Spinal cord (tissue), 10 donors: ENCODE data around the gene CTSH. TPM values are rescaled to one million over a fixed set of nuclear protein-coding genes. Genes with fewer than 3 reads are reported as not detected.
A peak's percentile ranks its signal among the peaks of the same experiment; 100 is the strongest.

Experiments
- DNase-seq, 6 donors: peaks; one replicate each; pipeline versions ENCODE4 v3.0.0 to v3.0.0-alpha.2; 2013 to 2015; ENCODE audit warnings: low spot score in 6 of 6, low read depth in 4 of 6
- H3K27ac ChIP-seq: one replicate; pipeline ENCODE4 v1.5.1; 2013; ENCODE audit warnings: low read depth, low read length, control low read depth
- H3K27me3 ChIP-seq: one replicate; pipeline ENCODE4 v1.6.1; 2013; ENCODE audit warnings: low read length; ENCODE audit not compliant: control insufficient read depth, insufficient read depth
- H3K36me3 ChIP-seq: one replicate; pipeline ENCODE4 v1.6.1; 2013; ENCODE audit warnings: low read length; ENCODE audit not compliant: control insufficient read depth, insufficient read depth
- H3K4me1 ChIP-seq: one replicate; pipeline ENCODE4 v1.6.1; 2013; ENCODE audit warnings: low read length; ENCODE audit not compliant: control insufficient read depth, insufficient read depth
- H3K4me3 ChIP-seq: one replicate; pipeline ENCODE4 v1.5.1; 2013; ENCODE audit warnings: low read depth, low read length, control low read depth
- H3K9me3 ChIP-seq: one replicate; pipeline ENCODE4 v1.6.1; 2013; ENCODE audit warnings: low read length; ENCODE audit not compliant: control insufficient read depth, insufficient read depth
- WGBS: methylation state at CpG from one replicate; pipeline ENCODE4 v1.1.5; 2013; ENCODE audit warnings: missing lambda C conversion rate; ENCODE audit not compliant: insufficient coverage; 5-methylcytosine and 5-hydroxymethylcytosine counted together
- long read RNA-seq, 4 donors: transcript quantifications; one replicate each; lab custom pipeline, GENCODE V29; 2026
- polyA plus RNA-seq, 2 donors: library from polyadenylated mRNA; unstranded; fragments of 120-200 nt; gene quantifications; one replicate each; pipeline ENCODE4 v1.2.1, GENCODE V29; 2013; ENCODE audit not compliant: insufficient read length in 2 of 2
- total RNA-seq, 2 donors: library from RNA; depleted of rRNA in 1 of 2; stranded (reverse); fragments of 120-200 nt in 1 of 2; fragments of >200 nt in 1 of 2; gene quantifications; one replicate each; pipeline versions ENCODE4 v1.2.3 to v1.2.4, GENCODE V29; 2013 to 2014
- donor health status: healthy.

The CTSH gene, protein sequence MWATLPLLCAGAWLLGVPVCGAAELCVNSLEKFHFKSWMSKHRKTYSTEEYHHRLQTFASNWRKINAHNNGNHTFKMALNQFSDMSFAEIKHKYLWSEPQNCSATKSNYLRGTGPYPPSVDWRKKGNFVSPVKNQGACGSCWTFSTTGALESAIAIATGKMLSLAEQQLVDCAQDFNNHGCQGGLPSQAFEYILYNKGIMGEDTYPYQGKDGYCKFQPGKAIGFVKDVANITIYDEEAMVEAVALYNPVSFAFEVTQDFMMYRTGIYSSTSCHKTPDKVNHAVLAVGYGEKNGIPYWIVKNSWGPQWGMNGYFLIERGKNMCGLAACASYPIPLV
- total RNA-seq (10 to 100 TPM; 57.9 to 94.2 TPM), polyA plus RNA-seq (10 to 100 TPM; 33.6 to 39.9 TPM)
- long read RNA-seq, donor 1, transcript CTSH-201 (12 exons, 2,190 nt), result major isoform, 12 of 13 reads
- long read RNA-seq, donor 1, partial matches to known transcripts, result 0 of 13 reads
- long read RNA-seq, donor 1, other reads (novel, unspliced or antisense), result 0 of 13 reads
- long read RNA-seq, donor 2, partial matches to known transcripts, result 0 of 3 reads
- long read RNA-seq, donor 2, other reads (novel, unspliced or antisense), result 0 of 3 reads
- long read RNA-seq, donor 3, partial matches to known transcripts, result 0 of 3 reads
- long read RNA-seq, donor 3, other reads (novel, unspliced or antisense), result 0 of 3 reads
- long read RNA-seq, donor 4, transcript CTSH-201 (12 exons, 2,190 nt), result major isoform, 74 of 151 reads
- long read RNA-seq, donor 4, transcript CTSH-204 (3 exons, 2,138 nt), result minor isoform, 16 of 151 reads
- long read RNA-seq, donor 4, transcript CTSH-211 (5 exons, 556 nt), result minor isoform, 7 of 151 reads
- long read RNA-seq, donor 4, partial matches to known transcripts, result 19 of 151 reads
- long read RNA-seq, donor 4, other reads (novel, unspliced or antisense), result 35 of 151 reads

DNA sequence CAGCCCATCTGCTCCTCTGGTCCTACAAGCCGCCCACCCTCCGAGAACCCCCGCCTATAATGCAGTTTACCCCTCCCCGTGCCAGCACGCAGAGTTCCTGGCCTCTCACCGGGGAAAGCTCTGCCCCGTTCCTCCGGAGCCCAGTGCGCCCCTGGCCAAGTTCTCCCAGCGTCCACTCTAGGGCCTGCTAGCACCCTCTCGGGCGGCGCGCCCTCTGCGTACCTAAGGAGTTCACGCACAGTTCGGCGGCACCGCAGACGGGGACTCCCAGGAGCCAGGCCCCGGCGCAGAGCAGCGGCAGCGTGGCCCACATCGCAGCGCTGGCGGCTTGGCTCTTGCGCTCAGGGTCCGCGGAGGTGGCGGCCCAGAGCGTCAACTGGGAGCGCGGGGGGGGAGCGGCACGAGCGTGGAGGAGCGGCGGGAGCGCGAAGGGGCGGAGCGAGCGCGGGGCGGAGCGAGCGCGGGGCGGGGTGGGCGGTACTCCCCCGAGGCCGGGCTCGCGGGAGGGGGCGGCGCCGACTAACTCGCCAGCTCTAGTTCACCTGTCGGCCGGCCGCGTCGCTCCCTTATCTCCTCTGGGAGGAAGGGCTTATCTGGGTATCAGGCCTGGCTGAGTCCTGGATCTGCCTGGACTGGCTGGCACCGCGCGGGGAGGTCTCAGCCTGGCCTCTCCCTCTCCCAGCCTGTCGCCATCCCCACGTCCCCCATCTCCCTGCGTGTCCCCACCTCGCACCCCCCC lies at the start of gene CTSH:
CTSH (minus strand) TSS at position 378 of the 739 bp plus-strand sequence; CDS start at position 313, 65 bp downstream.
- H3K27me3 ChIP-seq, result peaks cover 5% of the 10 kb centered on the region
- peak within 1 kb of the TSS; percentile 45 for H3K4me3 ChIP-seq
- DNase-seq, result peak in 2 of 6 donors; percentile 77 to 80
- H3K36me3 ChIP-seq, result no peaks in the 10 kb centered on the region
- no peaks in the 10 kb centered on the region for H3K9me3 ChIP-seq
- peaks cover 17% of the 10 kb centered on the region for H3K4me1 ChIP-seq
- H3K27ac ChIP-seq, result no peak within 1 kb of the TSS
- WGBS, result 1% methylated on average over 62 of the region's 71 CpGs

DNA sequence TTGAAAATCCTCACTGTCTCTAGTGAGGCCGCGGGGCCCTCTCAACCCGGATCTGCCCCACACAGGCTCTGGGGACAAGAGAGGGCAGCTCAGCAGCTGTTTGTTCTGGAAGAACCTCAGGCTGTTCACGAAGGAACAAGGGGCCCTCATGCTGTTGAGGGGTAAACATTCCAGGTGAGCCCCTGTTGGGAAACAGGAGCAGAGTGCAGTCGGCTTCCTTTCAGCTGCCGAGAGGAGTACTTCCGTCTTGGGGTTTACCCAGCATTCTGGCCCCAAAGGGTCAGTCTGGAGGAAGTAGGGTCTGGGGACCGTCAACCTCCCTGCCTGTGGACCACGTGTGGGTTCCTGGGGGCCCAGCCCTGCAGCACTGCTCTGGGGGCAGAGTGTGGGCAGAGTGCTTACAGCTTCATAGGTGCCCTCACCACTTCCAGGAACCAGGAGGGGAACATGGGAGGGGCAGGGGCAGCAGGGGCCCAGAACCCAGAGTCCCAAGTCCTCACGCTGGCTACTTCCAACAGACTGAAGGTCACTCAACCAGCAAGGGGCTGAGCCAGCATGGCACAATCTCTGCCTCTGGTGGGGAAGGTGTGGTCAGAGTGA lies 49.2 kb upstream of the CTSH start:
- Histone ChIP-seq H3K27ac (no peak overlapping the region), H3K36me3 (peaks cover 55% of the 10 kb centered on the region), H3K27me3 (no peaks in the 10 kb centered on the region), H3K9me3 (no peaks in the 10 kb centered on the region), H3K4me3 (no peak overlapping the region), H3K4me1 (peaks cover 28% of the 10 kb centered on the region)
- DNase-seq, result no peak
- 62% methylated on average over 8 of the region's 10 CpGs for WGBS

DNA sequence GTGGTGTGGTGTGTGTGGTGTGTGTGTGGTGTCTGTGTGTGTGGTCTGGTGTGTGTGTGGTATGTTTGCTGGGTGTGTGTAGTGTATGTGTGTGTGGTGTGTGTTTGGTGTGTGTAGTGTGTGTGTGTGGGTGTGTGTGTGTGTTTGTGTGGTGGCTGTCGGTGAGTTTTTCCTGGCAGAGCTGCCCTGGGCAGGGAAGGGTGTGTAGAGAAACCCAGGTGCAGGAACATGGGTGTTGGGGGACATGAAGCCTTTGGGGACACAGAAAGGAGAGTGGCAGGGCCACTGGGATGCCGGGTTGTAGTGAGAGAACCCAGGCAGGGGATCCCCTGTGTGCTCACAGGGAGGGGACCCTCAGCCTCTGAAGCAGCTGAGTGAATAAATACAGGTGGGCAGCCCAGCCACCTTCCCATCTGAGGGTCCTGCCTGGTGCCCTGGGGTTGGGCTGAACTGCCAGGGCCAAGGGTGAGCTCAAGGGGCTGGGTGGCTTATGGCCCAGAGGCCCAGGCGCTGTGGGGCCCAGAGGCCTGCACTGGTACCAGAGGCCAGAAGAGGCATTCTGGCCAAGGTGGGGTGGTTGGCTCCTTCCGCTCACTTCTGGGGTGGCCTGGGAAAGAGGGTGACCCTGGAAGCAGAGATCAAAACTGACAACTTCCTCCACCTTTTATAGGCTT lies 48.5 kb upstream of the CTSH start:
- Histone ChIP-seq H3K36me3 (peaks cover 50% of the 10 kb centered on the region), H3K27ac (no peak overlapping the region), H3K9me3 (no peaks in the 10 kb centered on the region), H3K27me3 (no peaks in the 10 kb centered on the region), H3K4me1 (peaks cover 28% of the 10 kb centered on the region), H3K4me3 (no peak overlapping the region)
- 88% methylated on average over 3 of the region's 4 CpGs for WGBS
- no peak for DNase-seq

DNA sequence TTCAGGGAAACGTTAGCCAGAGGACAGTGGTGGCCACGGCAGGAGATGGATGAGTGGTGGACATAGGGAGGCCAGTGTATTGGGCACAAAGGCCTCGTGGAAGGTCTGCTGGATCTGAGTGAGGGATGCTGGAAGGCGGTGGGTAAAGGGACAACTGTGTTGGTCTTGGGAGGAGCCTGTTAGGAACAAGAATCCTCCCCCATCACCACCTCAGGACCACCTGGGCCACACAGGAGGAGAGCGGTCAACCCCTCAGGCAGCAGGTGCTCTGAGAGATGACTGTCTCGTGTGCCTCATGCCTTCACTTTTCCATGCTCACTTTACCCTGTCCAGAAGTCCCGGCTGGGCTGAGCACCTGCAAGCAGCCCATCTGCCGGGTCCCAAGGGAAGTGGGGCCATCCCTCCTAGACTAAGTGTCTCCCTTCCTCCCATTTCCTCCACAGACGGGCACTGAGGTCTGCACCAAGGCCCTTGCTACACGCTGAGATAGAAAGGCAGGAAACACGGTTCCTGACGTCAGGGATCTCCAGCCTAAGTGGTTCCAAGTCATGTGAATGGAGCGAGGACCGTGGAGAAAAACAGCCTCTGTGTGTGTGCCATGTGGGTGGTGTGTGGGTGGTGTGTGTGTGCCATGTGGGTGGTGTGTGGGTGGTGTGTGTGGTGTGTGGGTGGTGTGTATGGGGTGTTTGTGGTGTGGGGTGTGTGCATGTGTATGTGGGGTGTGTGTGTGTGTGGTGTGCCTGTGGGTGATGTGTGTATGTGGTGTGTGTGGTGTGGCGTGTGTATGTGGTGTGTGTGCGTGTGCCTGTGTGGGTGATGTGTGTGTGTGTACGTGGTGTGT lies 47.8 kb upstream of the CTSH start:
- H3K36me3 ChIP-seq, result peaks cover 44% of the 10 kb centered on the region
- no peak for DNase-seq
- 85% methylated on average over 13 of the region's 17 CpGs for WGBS
- peaks cover 28% of the 10 kb centered on the region for H3K4me1 ChIP-seq
- no peak overlapping the region for H3K4me3 ChIP-seq
- H3K27ac ChIP-seq, result no peak overlapping the region
- H3K9me3 ChIP-seq, result no peaks in the 10 kb centered on the region
- H3K27me3 ChIP-seq, result no peaks in the 10 kb centered on the region

DNA sequence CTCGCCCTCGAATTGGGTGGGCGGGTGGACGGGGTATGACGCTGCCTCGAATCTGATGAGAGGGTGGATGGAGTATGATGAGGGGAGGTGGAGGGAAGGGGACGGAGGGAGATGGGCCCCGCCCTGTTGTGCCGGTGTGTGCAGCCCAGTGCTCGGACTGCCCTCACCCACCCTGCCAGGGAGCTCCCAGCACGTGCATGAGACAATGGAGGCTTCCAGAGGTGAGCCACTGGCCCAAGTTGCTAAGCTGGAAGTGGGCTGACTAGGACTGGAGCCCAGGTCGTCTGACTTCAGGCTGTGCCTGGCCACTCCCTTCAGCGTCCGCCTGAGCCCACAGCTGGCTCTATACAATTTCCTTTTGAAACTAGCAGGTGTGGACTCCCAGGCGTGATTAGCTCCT lies 47.0 kb upstream of the CTSH start:
- no peak for DNase-seq
- no peak overlapping the region for H3K27ac ChIP-seq
- H3K4me3 ChIP-seq, result no peak overlapping the region
- peaks cover 28% of the 10 kb centered on the region for H3K4me1 ChIP-seq
- WGBS, result 88% methylated on average over 15 of the region's 15 CpGs
- H3K9me3 ChIP-seq, result no peaks in the 10 kb centered on the region
- peaks cover 43% of the 10 kb centered on the region for H3K36me3 ChIP-seq
- no peaks in the 10 kb centered on the region for H3K27me3 ChIP-seq

DNA sequence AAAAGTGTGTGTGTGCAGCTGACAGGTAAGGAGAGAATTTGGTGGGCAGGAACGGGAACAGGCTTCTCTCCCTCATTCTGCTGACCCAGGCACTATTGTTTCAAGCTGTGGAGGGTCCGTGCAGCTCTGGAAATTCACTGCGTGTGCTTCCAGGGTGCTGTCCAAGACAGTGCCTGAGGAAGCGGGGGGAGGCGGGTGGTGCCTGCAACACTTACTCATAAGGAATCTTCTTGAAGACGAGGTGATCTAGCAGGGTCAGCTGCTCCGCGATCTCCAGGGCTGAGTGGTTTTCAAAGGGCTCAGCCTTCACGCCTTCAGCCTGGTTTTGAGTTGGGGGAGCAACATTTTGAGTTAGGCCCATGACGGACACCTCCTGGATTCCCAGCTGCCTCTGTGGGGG lies 46.6 kb upstream of the CTSH start:
- DNase-seq, result no peak
- Histone ChIP-seq H3K36me3 (peaks cover 39% of the 10 kb centered on the region), H3K9me3 (no peaks in the 10 kb centered on the region), H3K4me3 (no peak overlapping the region), H3K27me3 (no peaks in the 10 kb centered on the region), H3K4me1 (peaks cover 28% of the 10 kb centered on the region), H3K27ac (no peak overlapping the region)
- WGBS, result 97% methylated on average over 6 of the region's 10 CpGs

DNA sequence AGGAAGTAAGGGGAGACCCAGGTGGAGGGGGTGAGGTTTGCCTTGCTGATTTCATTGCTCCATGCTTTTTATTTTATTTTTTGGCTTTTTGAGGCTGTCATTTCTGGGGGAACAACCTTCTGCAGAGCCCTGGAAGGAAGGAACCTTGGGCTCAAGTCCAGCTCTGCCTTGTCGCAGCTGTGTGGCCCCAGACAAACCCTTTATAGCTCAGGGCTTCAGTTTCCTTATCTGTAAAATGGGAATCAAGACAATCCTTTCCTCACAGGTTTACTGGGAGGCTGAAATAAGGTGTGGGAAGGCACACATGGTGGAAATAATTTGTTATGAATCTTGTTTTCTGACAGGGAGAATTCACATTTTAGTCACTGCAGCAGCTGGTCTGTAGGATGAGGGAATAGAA lies 45.4 kb upstream of the CTSH start:
- peaks cover 30% of the 10 kb centered on the region for H3K36me3 ChIP-seq
- no CpG with 5 or more reads among the region's 1 CpG for WGBS
- H3K9me3 ChIP-seq, result no peaks in the 10 kb centered on the region
- H3K4me3 ChIP-seq, result no peak overlapping the region
- H3K27me3 ChIP-seq, result no peaks in the 10 kb centered on the region
- H3K4me1 ChIP-seq, result peaks cover 28% of the 10 kb centered on the region
- no peak overlapping the region for H3K27ac ChIP-seq
- DNase-seq, result no peak

DNA sequence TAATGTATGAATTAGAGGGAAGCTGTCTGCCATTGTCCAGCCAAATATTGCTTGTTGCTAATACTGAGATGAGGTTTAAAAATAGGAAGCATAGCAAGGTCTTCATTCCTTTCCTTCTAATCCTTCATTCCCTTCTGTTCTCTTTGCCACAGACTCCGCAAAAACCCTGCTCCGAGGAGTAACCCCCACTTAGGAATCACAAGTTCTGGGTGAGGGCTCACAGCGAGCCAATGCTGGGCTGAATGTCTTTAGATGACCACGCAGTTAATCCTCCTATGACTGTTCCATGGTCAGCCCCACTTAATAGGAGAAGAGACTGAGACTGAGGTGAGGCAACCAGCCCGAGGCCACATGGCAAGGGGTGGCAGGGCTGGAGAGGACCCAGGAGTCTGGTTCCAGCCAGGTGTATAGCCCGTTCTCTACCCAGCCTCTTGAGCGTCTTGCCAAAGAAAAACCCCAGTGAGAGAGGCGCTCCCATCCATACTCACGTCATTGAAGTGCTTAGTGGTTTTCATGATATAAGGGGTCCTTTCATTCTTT lies 44.9 kb upstream of the CTSH start:
- Histone ChIP-seq H3K9me3 (no peaks in the 10 kb centered on the region), H3K4me3 (no peak overlapping the region), H3K36me3 (peaks cover 32% of the 10 kb centered on the region), H3K4me1 (peaks cover 28% of the 10 kb centered on the region), H3K27me3 (no peaks in the 10 kb centered on the region), H3K27ac (no peak overlapping the region)
- WGBS, result 57% methylated on average over 1 of the region's 9 CpGs
- no peak for DNase-seq
